Stimulated activated CD4-positive, alpha-beta T cell treated with anti-CD3 and anti-CD28 coated beads, Interleukin-4, amount 100 ng/mL, for 4 hours (primary cell): ENCODE data around the gene RAB20.
"Not testable (repeated sequence)": the region's sequence is repeated elsewhere in the genome, so short reads cannot be mapped to it uniquely, and the experiment has no call there.

Experiments
- DNase-seq, 2 experiments: peaks; one replicate each; pipeline ENCODE4 v3.0.0-alpha.2; 2020

RAB20 gene

GRCh38 chr13:110486880-110487279 lies 74.6 kb downstream of the RAB20 start:
- not testable (repeated sequence) for DNase-seq

DNA sequence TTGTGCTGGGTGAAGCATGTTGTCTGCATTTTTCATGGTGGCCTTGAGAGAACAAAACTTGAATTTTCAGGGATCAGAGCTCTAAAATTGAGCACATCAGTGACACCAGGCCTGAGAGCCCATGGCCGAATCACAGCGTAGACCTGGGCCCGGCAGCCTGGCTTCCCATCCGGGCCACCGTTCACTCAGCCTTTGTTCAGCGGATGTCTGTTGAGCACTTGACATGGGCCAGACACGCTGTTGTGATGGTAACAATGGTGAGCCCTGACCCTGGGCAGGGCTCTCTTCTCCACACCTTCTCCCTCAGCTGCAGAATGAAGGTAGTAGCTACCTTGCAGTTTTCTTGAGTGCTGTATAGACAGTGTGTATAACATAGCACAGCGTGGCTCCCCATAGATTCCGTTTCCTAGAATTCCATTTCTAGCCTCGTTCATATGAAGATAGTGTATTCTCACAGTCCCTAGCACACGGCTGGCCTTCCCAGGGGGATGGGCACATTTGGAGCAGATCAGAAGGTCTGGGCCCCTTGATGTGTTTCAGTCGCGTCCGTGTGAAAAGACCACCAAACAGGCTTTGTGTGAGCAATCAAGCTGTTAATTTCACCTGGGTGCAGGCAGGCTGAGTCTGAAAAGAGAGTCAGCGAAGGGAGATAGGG lies 75.3 kb downstream of the RAB20 start:
- DNase-seq, result no peak

GRCh38 chr13:110485604-110486003 lies 75.9 kb downstream of the RAB20 start:
- no peak for DNase-seq

GRCh38 chr13:110484290-110485048 lies 77.1 kb downstream of the RAB20 start:
- DNase-seq, result no peak

DNA sequence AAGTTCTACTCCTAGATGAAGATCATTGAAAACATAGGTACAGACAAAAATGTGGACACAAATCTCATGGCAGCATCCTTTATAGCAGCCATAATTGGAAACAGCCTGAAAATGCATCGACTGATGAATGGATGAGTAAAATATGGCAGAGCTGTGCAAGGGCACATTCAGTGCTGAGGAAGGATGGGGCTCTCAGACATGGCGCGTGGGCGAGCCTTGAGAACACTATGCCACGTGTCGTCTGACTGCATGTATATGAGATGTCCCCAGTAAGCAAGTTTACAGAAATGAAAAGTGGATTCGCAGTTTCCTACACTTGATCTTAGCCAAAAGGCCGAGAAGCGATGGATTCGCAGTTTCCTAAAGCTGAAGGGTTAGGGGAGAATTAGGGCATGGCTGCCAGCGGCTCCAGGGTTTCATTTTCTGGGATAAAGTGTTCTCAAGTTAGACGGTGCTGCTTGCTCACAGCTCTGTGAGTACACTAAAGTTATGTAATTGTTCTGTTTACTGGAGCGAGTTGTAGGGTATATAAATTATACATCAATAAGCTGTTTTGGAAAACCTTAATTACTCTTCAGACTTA lies 78.0 kb downstream of the RAB20 start:
- no peak for DNase-seq

GRCh38 chr13:110480161-110480560 lies 81.4 kb downstream of the RAB20 start:
- DNase-seq, result no peak

DNA sequence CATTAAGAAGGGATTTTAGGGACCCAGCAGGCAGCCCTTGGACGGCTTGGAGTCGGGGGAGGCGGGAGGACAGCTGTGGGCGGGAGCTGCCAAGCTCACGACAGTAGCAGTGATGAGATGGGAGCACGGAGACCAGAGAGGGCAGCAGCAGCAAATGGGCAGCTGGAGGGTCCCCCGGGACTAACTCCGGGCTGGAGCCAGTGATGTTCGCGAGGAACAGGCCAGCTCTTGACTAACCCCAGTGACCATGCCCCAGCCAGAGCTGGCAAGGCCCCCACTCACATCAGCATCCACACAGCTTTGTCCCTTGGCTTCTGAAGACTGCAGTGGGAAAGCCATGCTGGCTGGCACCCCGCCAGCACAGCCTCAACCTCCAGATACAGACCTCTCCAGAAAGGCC lies 81.9 kb downstream of the RAB20 start:
- no peak for DNase-seq

DNA sequence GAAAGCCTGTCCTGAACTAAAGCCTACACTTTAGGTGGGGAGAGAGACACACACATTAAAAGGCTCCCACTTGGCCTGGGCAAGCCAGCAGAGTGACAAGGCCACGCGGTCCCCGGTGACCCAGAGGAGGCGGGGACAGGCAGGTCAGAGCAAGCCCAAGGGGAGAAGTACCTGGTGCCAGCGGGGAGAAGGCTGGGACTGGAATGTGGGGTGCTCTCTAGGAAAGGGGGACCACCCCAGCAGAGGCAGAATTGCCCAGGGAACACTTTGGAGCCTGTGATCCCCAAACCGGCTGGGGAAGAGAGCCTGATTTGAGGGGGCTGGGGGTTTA lies 82.3 kb downstream of the RAB20 start:
- DNase-seq, result no peak

DNA sequence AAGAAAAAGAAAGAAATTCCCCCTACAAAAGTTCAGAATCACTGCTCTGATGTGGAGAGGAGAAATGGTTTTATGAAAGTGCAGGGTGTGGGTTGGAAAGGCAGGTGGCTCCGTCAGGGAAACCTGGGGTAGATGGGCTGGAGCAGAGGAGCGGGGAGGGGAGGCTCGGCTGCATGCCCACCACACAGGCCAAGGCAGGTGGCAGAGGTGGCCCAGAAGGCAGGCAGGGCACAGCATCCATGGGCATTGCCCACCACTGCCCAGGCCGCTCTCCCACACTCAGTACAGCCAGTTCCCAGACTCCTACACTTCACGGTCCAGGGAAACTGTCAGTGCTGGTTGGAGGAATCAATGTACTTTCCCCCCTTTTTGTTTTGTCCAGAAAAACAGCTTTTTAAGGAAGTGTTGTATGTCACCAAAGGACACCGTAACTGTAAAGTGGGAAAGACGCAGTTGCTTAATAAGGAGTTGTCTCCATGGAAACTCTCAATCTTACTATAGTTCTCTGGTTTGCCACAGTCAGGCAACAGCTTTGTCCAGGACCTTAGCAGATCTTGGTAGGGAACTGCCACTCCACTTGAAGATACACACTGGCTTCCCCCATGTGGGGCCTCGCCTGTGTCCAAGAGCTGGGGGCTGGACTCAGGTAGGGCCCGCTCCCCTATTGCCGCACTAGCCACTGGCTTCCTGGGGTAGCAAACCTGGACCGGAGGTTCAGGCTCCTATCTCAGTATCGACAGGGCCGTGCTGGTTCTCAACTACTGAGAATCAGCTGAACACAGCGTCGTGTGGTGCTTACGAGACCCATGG lies 82.9 kb downstream of the RAB20 start:
- DNase-seq, result no peak

DNA sequence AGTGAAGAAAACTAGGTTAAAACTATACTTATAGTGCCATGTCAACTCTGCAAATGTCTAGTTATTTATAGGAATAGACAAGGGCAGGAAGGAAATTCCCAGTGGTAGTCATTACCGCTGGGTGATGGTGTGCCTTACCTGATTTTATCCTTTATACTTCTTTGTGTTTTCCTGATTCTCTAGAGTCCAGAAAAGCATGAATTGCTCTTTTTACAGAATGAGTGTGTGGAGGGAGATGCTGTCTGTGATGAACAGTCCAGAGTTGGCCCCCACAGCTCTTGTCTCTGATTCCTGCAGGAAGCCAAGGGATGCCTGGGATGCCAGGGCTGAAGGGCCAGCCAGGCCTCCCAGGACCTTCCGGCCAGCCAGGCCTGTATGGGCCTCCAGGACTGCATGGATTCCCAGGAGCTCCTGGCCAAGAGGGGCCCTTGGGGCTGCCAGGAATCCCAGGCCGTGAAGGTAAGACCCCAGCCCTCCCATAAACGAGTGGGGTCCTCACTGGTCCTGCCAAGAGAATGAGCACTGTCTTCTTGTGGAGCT lies 83.7 kb downstream of the RAB20 start:
- no peak for DNase-seq

DNA sequence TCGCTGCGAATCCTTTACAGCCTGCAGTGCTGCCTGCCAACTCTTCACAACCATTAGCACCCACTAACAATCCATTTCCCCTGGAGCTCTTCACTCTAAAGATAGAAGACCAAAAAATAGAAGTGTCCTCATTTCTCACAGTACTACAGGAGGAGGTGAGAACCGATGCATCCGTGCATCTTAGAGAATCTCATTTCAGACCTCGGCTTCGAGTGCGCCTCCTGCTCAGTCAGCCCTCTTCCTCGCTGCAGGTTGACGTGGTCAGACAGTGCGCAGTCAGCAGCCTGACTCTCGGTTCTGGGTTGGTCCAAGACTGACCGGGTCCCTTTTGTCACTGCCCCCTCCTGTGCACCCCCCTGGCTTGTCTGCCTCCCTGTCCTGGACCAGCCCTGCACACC lies 85.3 kb downstream of the RAB20 start:
- no peak for DNase-seq

DNA sequence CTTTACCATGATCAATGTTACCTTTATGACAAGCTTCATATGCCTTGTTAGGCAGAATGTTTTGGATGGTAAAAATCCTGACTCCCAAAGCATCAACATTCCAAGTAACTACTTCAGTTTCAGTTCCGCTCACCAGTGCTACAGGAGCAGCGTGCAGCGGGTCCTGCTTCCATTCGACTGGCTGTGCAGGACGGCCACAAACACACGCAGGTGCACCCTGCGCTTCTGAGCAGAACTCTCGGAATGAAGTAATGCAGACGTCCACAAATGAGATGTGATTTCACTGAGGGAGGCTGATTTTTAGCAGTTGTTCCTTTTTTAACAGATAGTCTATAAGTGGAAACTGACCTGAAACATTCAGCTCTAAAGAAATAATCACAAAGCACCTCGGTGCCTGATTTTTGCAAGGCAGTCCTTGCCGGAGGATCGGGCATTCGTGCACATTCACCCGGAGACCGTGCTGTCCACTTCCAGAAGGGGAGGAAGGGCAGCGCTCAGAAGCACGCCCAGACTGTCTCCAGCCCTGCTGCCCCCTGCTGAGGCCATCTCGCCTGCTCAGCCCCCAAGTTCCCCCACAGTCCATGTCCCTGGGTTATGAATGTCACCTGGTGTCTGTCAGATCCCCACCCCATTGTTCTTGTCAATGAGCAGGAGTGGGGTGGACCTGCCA lies 85.8 kb downstream of the RAB20 start:
- no peak for DNase-seq

DNA sequence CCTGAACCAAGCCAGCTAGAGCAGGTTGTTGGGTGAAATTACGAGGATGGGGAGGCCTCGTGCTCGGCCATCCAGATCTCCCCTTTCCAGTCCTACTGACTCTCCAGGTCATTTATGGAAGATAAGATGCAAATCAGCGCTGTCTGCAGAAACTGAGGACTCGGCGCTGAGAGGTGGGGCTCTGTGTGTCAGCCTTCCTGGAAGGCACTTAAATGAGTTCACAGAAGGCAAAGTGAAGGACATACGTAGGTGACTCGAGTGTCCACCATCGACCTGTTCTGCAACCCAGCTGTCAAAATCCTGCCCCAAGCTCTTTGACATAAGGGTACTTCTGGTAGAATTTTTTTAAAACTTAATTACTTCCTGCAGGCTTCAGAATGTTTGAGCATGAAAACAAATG lies 86.4 kb downstream of the RAB20 start:
- DNase-seq, result no peak

- no peak for DNase-seq
These were observed 86.8 kb downstream of the RAB20 start for GRCh38 chr13:110474713-110475112.
